Vein endothelial cell (primary cell): ENCODE data around the gene CCL13. TPM values are rescaled to one million over a fixed set of nuclear protein-coding genes. Genes with fewer than 3 reads are reported as not detected.

Source experiments
- total RNA-seq: library from RNA; depleted of rRNA; stranded (reverse); fragments of >200 nt; gene quantifications from 2 replicates; pipeline ENCODE4 v1.2.3, GENCODE V29; 2012

CCL13 gene
- total RNA-seq = not detected in 2 replicates

GRCh38 chr17:34356194-34356593 is at the start of gene CCL13:
TSS of gene CCL13 (plus strand) at chr17:34356480. CDS start at chr17:34356527, 47 bp downstream.

DNA sequence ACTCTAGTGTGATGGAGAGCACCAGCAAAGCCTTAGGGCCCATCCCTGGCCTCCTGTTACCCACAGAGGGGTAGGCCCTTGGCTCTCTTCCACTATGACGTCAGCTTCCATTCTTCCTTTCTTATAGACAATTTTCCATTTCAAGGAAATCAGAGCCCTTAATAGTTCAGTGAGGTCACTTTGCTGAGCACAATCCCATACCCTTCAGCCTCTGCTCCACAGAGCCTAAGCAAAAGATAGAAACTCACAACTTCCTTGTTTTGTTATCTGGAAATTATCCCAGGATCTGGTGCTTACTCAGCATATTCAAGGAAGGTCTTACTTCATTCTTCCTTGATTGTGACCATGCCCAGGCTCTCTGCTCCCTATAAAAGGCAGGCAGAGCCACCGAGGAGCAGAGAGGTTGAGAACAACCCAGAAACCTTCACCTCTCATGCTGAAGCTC is 37.2 kb upstream of the CCL13 start, which contains the start of gene CCL8:
Gene CCL8, plus strand, starts transcription at position 397 of the 445 bp plus-strand sequence. CDS start 67 bp downstream, outside the sequence.

GRCh38 chr17:34363183-34363661 is 6.9 kb downstream of the CCL13 start, which contains the start of gene CCL1:
TSS of gene CCL1 (minus strand) at chr17:34363233. CDS start at chr17:34363161, 72 bp downstream.

Other genes with a start within 250 kb of the CCL13 start
- gene CCL2, start 101.2 kb upstream of the CCL13 start, total RNA-seq = 424 and 431 TPM in 2 replicates
- gene CCL7, start 86.3 kb upstream of the CCL13 start, total RNA-seq = 0.38 TPM in 1 of 2 replicates, not detected in the other
- not detected in 2 replicates for gene CCL11, start 70.7 kb upstream of the CCL13 start, total RNA-seq
- gene CCL8, start 37.0 kb upstream of the CCL13 start, total RNA-seq = 0.38 TPM in 1 of 2 replicates, not detected in the other
- not detected in 2 replicates for gene CCL1, start 6.8 kb downstream of the CCL13 start, total RNA-seq
- not detected in 2 replicates for gene TMEM132E, start 223.1 kb downstream of the CCL13 start, total RNA-seq